Activated CD8-positive, alpha-beta T cell treated with anti-CD3 and anti-CD28 coated beads for 36 hours (primary cell): Measurements from ENCODE around the gene UMOD. TPM values are rescaled to one million over a fixed set of nuclear protein-coding genes. Genes with fewer than 3 reads are reported as not detected.

Experiments
- ATAC-seq: fragments of 200-7000 bp; cut with Tn5 transposase; one replicate; pipeline ENCODE4 v1.10.0; 2021; ENCODE audit warnings: mild to moderate bottlenecking, moderate library complexity
- CTCF ChIA-PET: fragments of 350-600 bp; sonication (Branson Sonifier 250); formaldehyde crosslinking; loops from one replicate; lab custom pipeline; 2021; ENCODE audit warnings: antibody characterized with exemption; lab: Charles Lee
- POLR2A ChIA-PET: fragments of 350-600 bp; sonication (Branson Sonifier 250); formaldehyde crosslinking; loops from one replicate; lab custom pipeline; 2021; ENCODE audit warnings: antibody characterized with exemption; lab: Charles Lee
- DNase-seq: peaks from one replicate; pipeline ENCODE4 v3.0.0-alpha.2; 2020
- H3K27ac Mint-ChIP-seq: one replicate; pipeline ENCODE4 v1.8.0; 2021; ENCODE audit warnings: mild to moderate bottlenecking, mixed read lengths
- H3K27me3 Mint-ChIP-seq: one replicate; pipeline ENCODE4 v1.8.0; 2021; ENCODE audit warnings: mixed read lengths
- H3K36me3 Mint-ChIP-seq: one replicate; pipeline ENCODE4 v1.8.0; 2021; ENCODE audit warnings: low read depth, mixed read lengths
- H3K4me1 Mint-ChIP-seq: one replicate; pipeline ENCODE4 v1.8.0; 2021; ENCODE audit warnings: low read depth, mixed read lengths
- H3K4me3 Mint-ChIP-seq: one replicate; pipeline ENCODE4 v1.8.0; 2021; ENCODE audit warnings: mild to moderate bottlenecking, moderate library complexity, mixed read lengths
- H3K9me3 Mint-ChIP-seq: one replicate; pipeline ENCODE4 v1.8.0; 2021; ENCODE audit warnings: mixed read lengths
- intact Hi-C: fragments of 100-400 bp; cut with micrococcal nuclease; formaldehyde crosslinking; loops from one replicate; pipeline ENCODE4 v1.10.0; 2022
- total RNA-seq, 2 experiments: library from RNA; stranded (reverse); gene quantifications; one replicate each; pipeline ENCODE4 v1.2.3, GENCODE V29; 2021
- TF ChIP-seq, protein P1 (sequence below): fragments of 200-600 bp; IDR thresholded peaks from one replicate; pipeline ENCODE4 v1.8.0; 2022; ENCODE audit warnings: antibody characterized with exemption, mild to moderate bottlenecking

The UMOD gene
- total RNA-seq, 2 experiments from 2014 or later = not detected

DNA sequence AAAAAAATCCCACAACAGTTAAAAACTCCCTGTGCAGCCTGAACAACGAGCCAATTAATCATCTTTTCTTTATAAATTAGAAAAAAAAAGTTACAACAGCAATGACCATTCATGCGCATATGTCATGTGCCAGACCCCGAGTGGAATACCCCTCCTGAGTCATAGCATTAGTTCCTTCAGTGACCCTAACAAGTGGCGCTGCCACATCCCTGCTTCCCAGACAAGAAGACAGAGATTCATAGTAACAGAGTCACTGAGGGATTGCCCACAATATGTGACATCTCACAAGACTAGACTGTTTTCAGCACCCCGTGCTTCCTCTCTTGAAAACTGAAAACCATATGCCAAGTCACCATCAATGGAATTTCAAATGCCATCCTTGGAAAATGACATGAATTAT is 7.9 kb downstream of the UMOD start:
- intact Hi-C loops = no loop called here
- H3K36me3 Mint-ChIP-seq = no peaks in the 10 kb centered on the region
- ChIA-PET CTCF (no interaction called here), POLR2A (no interaction called here)
- no peaks in the 10 kb centered on the region for H3K4me1 Mint-ChIP-seq
- H3K4me3 Mint-ChIP-seq = no peak overlapping the region
- TF ChIP-seq, protein P1, sequence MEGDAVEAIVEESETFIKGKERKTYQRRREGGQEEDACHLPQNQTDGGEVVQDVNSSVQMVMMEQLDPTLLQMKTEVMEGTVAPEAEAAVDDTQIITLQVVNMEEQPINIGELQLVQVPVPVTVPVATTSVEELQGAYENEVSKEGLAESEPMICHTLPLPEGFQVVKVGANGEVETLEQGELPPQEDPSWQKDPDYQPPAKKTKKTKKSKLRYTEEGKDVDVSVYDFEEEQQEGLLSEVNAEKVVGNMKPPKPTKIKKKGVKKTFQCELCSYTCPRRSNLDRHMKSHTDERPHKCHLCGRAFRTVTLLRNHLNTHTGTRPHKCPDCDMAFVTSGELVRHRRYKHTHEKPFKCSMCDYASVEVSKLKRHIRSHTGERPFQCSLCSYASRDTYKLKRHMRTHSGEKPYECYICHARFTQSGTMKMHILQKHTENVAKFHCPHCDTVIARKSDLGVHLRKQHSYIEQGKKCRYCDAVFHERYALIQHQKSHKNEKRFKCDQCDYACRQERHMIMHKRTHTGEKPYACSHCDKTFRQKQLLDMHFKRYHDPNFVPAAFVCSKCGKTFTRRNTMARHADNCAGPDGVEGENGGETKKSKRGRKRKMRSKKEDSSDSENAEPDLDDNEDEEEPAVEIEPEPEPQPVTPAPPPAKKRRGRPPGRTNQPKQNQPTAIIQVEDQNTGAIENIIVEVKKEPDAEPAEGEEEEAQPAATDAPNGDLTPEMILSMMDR = no peak
- H3K27ac Mint-ChIP-seq = no peak overlapping the region
- no peaks in the 10 kb centered on the region for H3K9me3 Mint-ChIP-seq
- ATAC-seq (no peak), DNase-seq (no peak)
- peaks cover 2% of the 10 kb centered on the region for H3K27me3 Mint-ChIP-seq

GRCh38 chr16:20339744-20340143 is 12.8 kb downstream of the UMOD start:
- DNase-seq = no peak
- intact Hi-C loops = no loop called here
- CTCF ChIA-PET = no interaction called here

DNA sequence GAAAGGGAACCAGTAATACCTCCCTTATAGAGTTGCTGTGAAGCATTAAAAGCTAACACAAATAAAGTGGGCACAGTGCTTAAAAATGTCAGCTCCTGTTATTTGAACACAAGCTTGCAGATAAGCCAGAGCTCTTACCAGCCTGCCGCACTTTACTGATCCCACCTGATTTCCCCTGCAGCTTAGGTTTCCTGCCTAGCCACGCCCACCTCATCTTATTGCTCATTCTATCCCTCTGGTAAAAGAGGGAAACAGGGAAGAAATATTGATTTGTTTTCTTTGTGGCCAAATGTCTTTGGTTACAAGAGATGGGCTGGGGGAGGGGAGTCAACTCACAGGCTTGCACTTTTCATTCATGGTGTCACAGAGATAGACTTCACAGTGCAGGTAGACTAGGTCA is 15.6 kb downstream of the UMOD start:
- ATAC-seq (no peak), DNase-seq (no peak)
- CTCF ChIA-PET = no interaction called here
- H3K4me1 Mint-ChIP-seq = no peaks in the 10 kb centered on the region
- no peak overlapping the region for H3K27ac Mint-ChIP-seq
- H3K27me3 Mint-ChIP-seq = peaks cover 2% of the 10 kb centered on the region
- intact Hi-C loops = no loop called here
- H3K36me3 Mint-ChIP-seq = no peaks in the 10 kb centered on the region
- POLR2A ChIA-PET = no interaction called here
- no peak overlapping the region for H3K4me3 Mint-ChIP-seq
- H3K9me3 Mint-ChIP-seq = no peaks in the 10 kb centered on the region
- TF ChIP-seq, protein P1 = no peak

More at GRCh38 chr16:20339744-20340143, 12.8 kb downstream of the UMOD start:
- ATAC-seq = no peak
- no peak overlapping the region for H3K27ac Mint-ChIP-seq
- POLR2A ChIA-PET = no interaction called here
- no peaks in the 10 kb centered on the region for H3K36me3 Mint-ChIP-seq
- no peaks in the 10 kb centered on the region for H3K9me3 Mint-ChIP-seq
- H3K4me1 Mint-ChIP-seq = no peaks in the 10 kb centered on the region
- H3K27me3 Mint-ChIP-seq = peaks cover 2% of the 10 kb centered on the region
- H3K4me3 Mint-ChIP-seq = no peak overlapping the region
- TF ChIP-seq, protein P1 = no peak

GRCh38 chr16:20334396-20334795 is 18.1 kb downstream of the UMOD start:
- no peaks in the 10 kb centered on the region for H3K36me3 Mint-ChIP-seq
- H3K4me1 Mint-ChIP-seq = no peaks in the 10 kb centered on the region
- H3K4me3 Mint-ChIP-seq = no peak overlapping the region
- DNase-seq = no peak
- H3K27me3 Mint-ChIP-seq = peaks cover 2% of the 10 kb centered on the region
- no peaks in the 10 kb centered on the region for H3K9me3 Mint-ChIP-seq
- intact Hi-C loops = no loop called here
- no peak overlapping the region for H3K27ac Mint-ChIP-seq
- TF ChIP-seq, protein P1 = no peak
- CTCF ChIA-PET = no interaction called here
- POLR2A ChIA-PET = no interaction called here
- ATAC-seq = no peak

DNA sequence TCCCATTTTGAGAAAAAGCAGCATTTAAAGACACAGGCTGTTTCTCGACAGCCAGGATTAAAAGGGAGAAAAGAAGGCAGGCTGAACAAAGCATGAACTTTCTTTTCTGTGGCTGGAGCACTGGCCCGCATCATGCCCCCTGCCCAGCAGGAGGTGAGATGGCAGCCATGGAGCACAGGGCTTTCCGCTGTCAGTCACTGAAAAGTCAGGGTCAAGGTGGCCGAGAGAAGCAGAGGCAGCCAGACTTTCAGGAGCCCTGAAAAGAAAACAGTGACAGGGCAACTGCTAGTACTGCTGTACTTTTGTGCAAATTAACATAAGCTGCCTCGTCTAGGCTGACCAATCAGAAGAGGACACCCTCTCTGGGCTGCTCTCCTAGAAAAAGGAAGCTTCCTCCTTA is 19.4 kb downstream of the UMOD start:
- ATAC-seq (no peak), DNase-seq (no peak)
- TF ChIP-seq, protein P1 = no peak
- Mint-ChIP-seq H3K27ac (no peak overlapping the region), H3K4me3 (no peak overlapping the region), H3K9me3 (no peaks in the 10 kb centered on the region), H3K27me3 (peaks cover under 1% of the 10 kb centered on the region), H3K36me3 (no peaks in the 10 kb centered on the region), H3K4me1 (no peaks in the 10 kb centered on the region)
- POLR2A ChIA-PET = no interaction called here
- intact Hi-C loops = no loop called here
- CTCF ChIA-PET = interaction anchor here (0.9 kb wide), 1 partner anchor 426 kb away, joined by 3 read pairs; no protein-coding TSS in a partner anchor
